A204.1 (cell line): ENCODE measurements around the gene DUS1L.

Experiments
- FAIRE-seq: peaks from 2 replicates; lab custom pipeline; 2012; peaks lifted over from hg19 to GRCh38; lab: Jason Lieb, UNC

DUS1L gene

GRCh38 chr17:82055023-82055964 is 10.3 kb downstream of the DUS1L start:
- FAIRE-seq = no peak

GRCh38 chr17:82054351-82055022 is 11.1 kb downstream of the DUS1L start:
- FAIRE-seq = no peak

- FAIRE-seq = no peak
Measured at GRCh38 chr17:82053556-82054263, 11.9 kb downstream of the DUS1L start.

- FAIRE-seq = no peak
Measured at GRCh38 chr17:82053130-82053529, 12.5 kb downstream of the DUS1L start.

GRCh38 chr17:82052638-82053059 is 13.0 kb downstream of the DUS1L start:
- no peak for FAIRE-seq

- no peak for FAIRE-seq
Measured at GRCh38 chr17:82051776-82052637, 13.6 kb downstream of the DUS1L start, which contains the start of the genes GPS1 and RFNG. Gene GPS1 (plus strand): TSS chr17:82051898. CDS start chr17:82051932, 34 bp downstream. Gene RFNG (minus strand): TSS chr17:82051811. CDS start chr17:82051766, 45 bp downstream.

- FAIRE-seq = no peak
Measured at GRCh38 chr17:82050761-82051641, 14.6 kb downstream of the DUS1L start.

GRCh38 chr17:82050152-82050760 is 15.3 kb downstream of the DUS1L start:
- no peak for FAIRE-seq

- FAIRE-seq = no peak
Measured at GRCh38 chr17:82049521-82049971, 16.1 kb downstream of the DUS1L start.

- FAIRE-seq = no peak
Measured at GRCh38 chr17:82049106-82049505, 16.5 kb downstream of the DUS1L start.

GRCh38 chr17:82048571-82048971 is 17.0 kb downstream of the DUS1L start:
- no peak for FAIRE-seq

GRCh38 chr17:82047914-82048570 is 17.6 kb downstream of the DUS1L start:
- FAIRE-seq = no peak

- FAIRE-seq = no peak
Measured at GRCh38 chr17:82047379-82047778, 18.2 kb downstream of the DUS1L start.

- no peak for FAIRE-seq
Measured at GRCh38 chr17:82046903-82047302, 18.7 kb downstream of the DUS1L start.

GRCh38 chr17:82045936-82046484 is 19.6 kb downstream of the DUS1L start:
- no peak for FAIRE-seq

- FAIRE-seq = no peak
Measured at GRCh38 chr17:82043507-82043906, 22.1 kb downstream of the DUS1L start.

GRCh38 chr17:82042649-82043048 is 23.0 kb downstream of the DUS1L start:
- no peak for FAIRE-seq

GRCh38 chr17:82041144-82041814 is 24.3 kb downstream of the DUS1L start:
- FAIRE-seq = no peak
